GM23338 (cell line): ENCODE measurements around the gene INTS6. TPM values are rescaled to one million over a fixed set of nuclear protein-coding genes. Genes with fewer than 3 reads are reported as not detected.

Source experiments
- ATAC-seq: fragments of 200-7000 bp; cut with Tn5 transposase; 3 replicates; pipeline ENCODE4 v1.9.1; 2020
- DNase-seq: peaks from one replicate; pipeline ENCODE4 v3.0.0-alpha.2; 2015; ENCODE audit warnings: low spot score
- H2AFZ ChIP-seq: fragments of 200-600 bp; sonication (generic); 2 replicates; pipeline ENCODE4 v1.8.0; 2016; ENCODE audit warnings: antibody characterized with exemption, mild to moderate bottlenecking, moderate library complexity
- H3F3A ChIP-seq: fragments of 200-600 bp; sonication (generic); replicated peaks from 2 replicates; pipeline ENCODE4 v1.8.0; 2017; ENCODE audit warnings: antibody characterized with exemption, mixed run types, low read depth
- H3K27ac ChIP-seq: fragments of 200-600 bp; sonication (generic); 2 replicates; pipeline ENCODE4 v1.6.1; 2016; ENCODE audit warnings: low read depth
- H3K27me3 ChIP-seq: fragments of 200-600 bp; sonication (generic); 2 replicates; pipeline ENCODE4 v1.8.0; 2016; ENCODE audit warnings: mild to moderate bottlenecking, mixed run types, moderate library complexity; ENCODE audit not compliant: insufficient read depth
- H3K36me3 ChIP-seq: fragments of 200-600 bp; sonication (generic); 2 replicates; pipeline ENCODE4 v1.8.0; 2016; ENCODE audit warnings: mild to moderate bottlenecking; ENCODE audit not compliant: insufficient read depth
- H3K4me1 ChIP-seq: fragments of 200-600 bp; sonication (generic); 2 replicates; pipeline ENCODE4 v1.8.0; 2016; ENCODE audit warnings: mild to moderate bottlenecking, moderate library complexity; ENCODE audit not compliant: insufficient read depth
- H3K4me2 ChIP-seq: fragments of 200-600 bp; sonication (generic); 2 replicates; pipeline ENCODE4 v1.7.1; 2017; ENCODE audit warnings: mixed run types
- H3K4me3 ChIP-seq: fragments of 200-600 bp; sonication (generic); 2 replicates; pipeline ENCODE4 v1.6.1; 2016; ENCODE audit warnings: mixed run types
- H3K79me2 ChIP-seq: fragments of 200-600 bp; sonication (generic); replicated peaks from 2 replicates; pipeline ENCODE4 v1.8.0; 2017; ENCODE audit warnings: mild to moderate bottlenecking; ENCODE audit not compliant: insufficient read depth
- H3K9me2 ChIP-seq: fragments of 200-600 bp; sonication (generic); 2 replicates; pipeline ENCODE4 v1.8.0; 2017; ENCODE audit not compliant: insufficient read depth
- H4K20me1 ChIP-seq: fragments of 200-600 bp; sonication (generic); replicated peaks from 2 replicates; pipeline ENCODE4 v1.8.0; 2017; ENCODE audit warnings: mild to moderate bottlenecking; ENCODE audit not compliant: insufficient read depth
- H3K27ac Mint-ChIP-seq: 2 replicates; pipeline ENCODE4 v1.8.0; 2020; ENCODE audit warnings: inconsistent platforms, mild to moderate bottlenecking, moderate library complexity, mixed read lengths
- H3K27me3 Mint-ChIP-seq: 3 replicates; pipeline ENCODE4 v1.8.0; 2022; ENCODE audit warnings: low read depth, mild to moderate bottlenecking, moderate library complexity, mixed read lengths, inconsistent platforms; ENCODE audit not compliant: insufficient read depth, poor library complexity
- H3K36me3 Mint-ChIP-seq: 3 replicates; pipeline ENCODE4 v1.8.0; 2021; ENCODE audit warnings: low read depth, mild to moderate bottlenecking, inconsistent platforms, moderate library complexity, mixed read lengths
- H3K4me1 Mint-ChIP-seq: 3 replicates; pipeline ENCODE4 v1.8.0; 2020; ENCODE audit warnings: mild to moderate bottlenecking, inconsistent platforms, mixed read lengths
- H3K4me3 Mint-ChIP-seq: 3 replicates; pipeline ENCODE4 v1.8.0; 2021; ENCODE audit warnings: moderate library complexity, mild to moderate bottlenecking, inconsistent platforms, mixed read lengths
- H3K9me3 Mint-ChIP-seq: 3 replicates; pipeline ENCODE4 v1.8.0; 2020; ENCODE audit warnings: moderate library complexity, mild to moderate bottlenecking, inconsistent platforms, mixed read lengths
- CREB1 ChIP-seq: fragments of 250-450 bp; sonication (Bioruptor Pico); IDR thresholded peaks from 2 replicates; pipeline ENCODE4 v1.5.0; 2020; ENCODE audit warnings: low read depth, mild to moderate bottlenecking, moderate library complexity
- EZH2 ChIP-seq: fragments of 200-600 bp; sonication (generic); IDR thresholded peaks from one replicate; pipeline ENCODE4 v1.8.0; 2017; ENCODE audit warnings: antibody characterized with exemption, mild to moderate bottlenecking, low read depth; ENCODE audit not compliant: unreplicated experiment
- EZH2phosphoT487 ChIP-seq: fragments of 200-600 bp; sonication (generic); IDR thresholded peaks from one replicate; pipeline ENCODE4 v1.8.1; 2018; ENCODE audit warnings: antibody characterized with exemption; ENCODE audit not compliant: unreplicated experiment
- JUNB ChIP-seq: IDR thresholded peaks from one replicate; pipeline ENCODE4 v1.6.1; 2016; ENCODE audit warnings: antibody characterized with exemption; ENCODE audit not compliant: unreplicated experiment
- NANOG ChIP-seq: IDR thresholded peaks from 2 replicates; pipeline ENCODE4 v1.6.1; 2016; ENCODE audit warnings: antibody characterized with exemption, borderline replicate concordance
- POLR2AphosphoS5 ChIP-seq: IDR thresholded peaks from 2 replicates; pipeline ENCODE4 v1.6.1; 2016; ENCODE audit warnings: antibody characterized with exemption, low read depth
- REST ChIP-seq: IDR thresholded peaks from one replicate; pipeline ENCODE4 v1.6.1; 2018; ENCODE audit warnings: antibody characterized with exemption; ENCODE audit not compliant: unreplicated experiment
- STAT1 ChIP-seq: IDR thresholded peaks from one replicate; pipeline ENCODE4 v1.6.1; 2016; ENCODE audit warnings: antibody characterized with exemption; ENCODE audit not compliant: unreplicated experiment
- ZNF114 ChIP-seq: fragments of 250-450 bp; sonication (Bioruptor Pico); IDR thresholded peaks from 2 replicates; pipeline ENCODE4 v1.5.0; 2020; ENCODE audit warnings: mild to moderate bottlenecking, moderate library complexity
- ZNF331 ChIP-seq: fragments of 250-450 bp; sonication (Bioruptor Pico); IDR thresholded peaks from 2 replicates; pipeline ENCODE4 v1.5.0; 2020; ENCODE audit warnings: low read depth, mild to moderate bottlenecking, moderate library complexity
- ZNF462 ChIP-seq: fragments of 250-450 bp; sonication (Bioruptor Pico); IDR thresholded peaks from 2 replicates; pipeline ENCODE4 v1.5.0; 2020; ENCODE audit warnings: mild to moderate bottlenecking, moderate library complexity
- polyA plus RNA-seq: library from polyadenylated mRNA; unstranded; fragments of >200 nt; fragmentation: Nextera tagmentation; extraction: Ambion mirVana; gene quantifications from 2 replicates; pipeline ENCODE4 v1.2.1, GENCODE V29; 2016
- total RNA-seq: library from RNA; depleted of rRNA; stranded (reverse); fragments of >200 nt; shearing (Covaris generic); gene quantifications from 2 replicates; pipeline ENCODE4 v1.2.3, GENCODE V29; 2014
- TF ChIP-seq, protein P1 (sequence below), 2 experiments: fragments of 200-600 bp in 1 of 2; sonication (generic) in 1 of 2; conservative IDR thresholded peaks; 2 replicates each; pipeline versions ENCODE4 v1.5.1 to v1.6.1; 2016 to 2017; ENCODE audit warnings: antibody characterized with exemption in 2 of 2, low read depth in 2 of 2, mild to moderate bottlenecking in 2 of 2, moderate library complexity in 1 of 2
- TF ChIP-seq, protein P2 (sequence below): IDR thresholded peaks from 2 replicates; pipeline ENCODE4 v1.6.1; 2016; ENCODE audit warnings: antibody characterized with exemption

Gene INTS6
- total and polyA plus RNA-seq, 2 experiments from 2014 or later, result 24.8 to 38.6 TPM

GRCh38 chr13:51451467-51452360, 1.1 kb downstream of the INTS6 start:
- H3K27ac Mint-ChIP-seq, result peak overlapping the region; percentile 75
- H3K4me1 ChIP-seq, result peaks cover 14% of the 10 kb centered on the region
- peak overlapping the region; percentile 89 for H3K4me3 Mint-ChIP-seq
- TF ChIP-seq EZH2phosphoT487 (no peak), NANOG (no peak), ZNF462 (CRISPR knock-in tag) (no peak), EZH2 (no peak), ZNF331 (CRISPR knock-in tag) (no peak), POLR2AphosphoS5 (no peak; the same call in 1 of the 2 replicates), REST (no peak), ZNF114 (CRISPR knock-in tag) (no peak), CREB1 (no peak), STAT1 (no peak), JUNB (no peak)
- TF ChIP-seq, protein P1, sequence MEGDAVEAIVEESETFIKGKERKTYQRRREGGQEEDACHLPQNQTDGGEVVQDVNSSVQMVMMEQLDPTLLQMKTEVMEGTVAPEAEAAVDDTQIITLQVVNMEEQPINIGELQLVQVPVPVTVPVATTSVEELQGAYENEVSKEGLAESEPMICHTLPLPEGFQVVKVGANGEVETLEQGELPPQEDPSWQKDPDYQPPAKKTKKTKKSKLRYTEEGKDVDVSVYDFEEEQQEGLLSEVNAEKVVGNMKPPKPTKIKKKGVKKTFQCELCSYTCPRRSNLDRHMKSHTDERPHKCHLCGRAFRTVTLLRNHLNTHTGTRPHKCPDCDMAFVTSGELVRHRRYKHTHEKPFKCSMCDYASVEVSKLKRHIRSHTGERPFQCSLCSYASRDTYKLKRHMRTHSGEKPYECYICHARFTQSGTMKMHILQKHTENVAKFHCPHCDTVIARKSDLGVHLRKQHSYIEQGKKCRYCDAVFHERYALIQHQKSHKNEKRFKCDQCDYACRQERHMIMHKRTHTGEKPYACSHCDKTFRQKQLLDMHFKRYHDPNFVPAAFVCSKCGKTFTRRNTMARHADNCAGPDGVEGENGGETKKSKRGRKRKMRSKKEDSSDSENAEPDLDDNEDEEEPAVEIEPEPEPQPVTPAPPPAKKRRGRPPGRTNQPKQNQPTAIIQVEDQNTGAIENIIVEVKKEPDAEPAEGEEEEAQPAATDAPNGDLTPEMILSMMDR (conservative IDR thresholded peaks at IDR 0.05; ENCODE audit: low read depth in 2 of 2), result no peak
- TF ChIP-seq, protein P2, sequence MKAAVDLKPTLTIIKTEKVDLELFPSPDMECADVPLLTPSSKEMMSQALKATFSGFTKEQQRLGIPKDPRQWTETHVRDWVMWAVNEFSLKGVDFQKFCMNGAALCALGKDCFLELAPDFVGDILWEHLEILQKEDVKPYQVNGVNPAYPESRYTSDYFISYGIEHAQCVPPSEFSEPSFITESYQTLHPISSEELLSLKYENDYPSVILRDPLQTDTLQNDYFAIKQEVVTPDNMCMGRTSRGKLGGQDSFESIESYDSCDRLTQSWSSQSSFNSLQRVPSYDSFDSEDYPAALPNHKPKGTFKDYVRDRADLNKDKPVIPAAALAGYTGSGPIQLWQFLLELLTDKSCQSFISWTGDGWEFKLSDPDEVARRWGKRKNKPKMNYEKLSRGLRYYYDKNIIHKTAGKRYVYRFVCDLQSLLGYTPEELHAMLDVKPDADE, result no peak
- peak overlapping the region; percentile 77 for H3K27ac ChIP-seq
- H3K4me1 Mint-ChIP-seq, result peaks cover 27% of the 10 kb centered on the region
- no peaks in the 10 kb centered on the region for H3K27me3 ChIP-seq
- peak; percentile 30 for ATAC-seq
- H3K36me3 ChIP-seq, result peaks cover 26% of the 10 kb centered on the region; the same call in 1 of the 2 replicates
- no peaks in the 10 kb centered on the region for H3K9me2 ChIP-seq
- peaks cover 53% of the 10 kb centered on the region for H3K36me3 Mint-ChIP-seq
- peaks cover 9% of the 10 kb centered on the region; the same call in 1 of the 2 replicates for H4K20me1 ChIP-seq
- H3K79me2 ChIP-seq, result peaks cover 14% of the 10 kb centered on the region
- peak overlapping the region; percentile 38; the same call in 1 of the 2 replicates for H2AFZ ChIP-seq
- peaks cover 18% of the 10 kb centered on the region for H3K9me3 Mint-ChIP-seq
- H3K4me2 ChIP-seq, result peak overlapping the region; percentile 86
- DNase-seq, result peak; percentile 92
- peaks cover 9% of the 10 kb centered on the region; the same call in 1 of the 2 replicates for H3F3A ChIP-seq
- H3K4me3 ChIP-seq, result peak overlapping the region; percentile 91
- H3K27me3 Mint-ChIP-seq, result peaks cover 5% of the 10 kb centered on the region
